IMR-90 (cell line): ENCODE data around the gene NGEF. TPM values are rescaled to one million over a fixed set of nuclear protein-coding genes. Genes with fewer than 3 reads are reported as not detected.

Experiments
- ATAC-seq: fragments of 200-7000 bp; cut with Tn5 transposase; 2 replicates; pipeline ENCODE4 v1.9.1; 2020; ENCODE audit warnings: low read depth, mild to moderate bottlenecking, moderate library complexity
- BruUV-seq: library from RNA; stranded (reverse); fragments of 400-500 nt; replicated peaks from 2 replicates; lab custom pipeline; 2021; lab: Mats Ljungman, UMichigan
- CTCF ChIA-PET: fragments of 300-600 bp; formaldehyde crosslinking; extraction: SDS; loops from one replicate; lab custom pipeline; 2021; ENCODE audit warnings: antibody characterized with exemption; lab: Yijun Ruan, JAX
- POLR2A ChIA-PET: fragments of 300-600 bp; sonication (Branson Sonifier 250); formaldehyde crosslinking; loops from one replicate; lab custom pipeline; 2022; ENCODE audit warnings: antibody characterized with exemption; ENCODE audit not compliant: unreplicated experiment; lab: Charles Lee
- DNase-seq: peaks from one replicate; pipeline ENCODE4 v3.0.0; 2013
- H2AFZ ChIP-seq: replicated peaks from 2 replicates; pipeline ENCODE3; 2013; ENCODE audit warnings: low read length, mild to moderate bottlenecking; ENCODE audit not compliant: poor library complexity
- H2AK5ac ChIP-seq: 2 replicates; pipeline ENCODE4 v1.6.1; 2013; ENCODE audit warnings: low read depth, low read length, inconsistent platforms
- H2AK9ac ChIP-seq: replicated peaks from 2 replicates; pipeline ENCODE3; 2013; ENCODE audit warnings: mild to moderate bottlenecking, low read depth, low read length, moderate library complexity; ENCODE audit not compliant: poor library complexity
- H2BK120ac ChIP-seq: 2 replicates; pipeline ENCODE4 v1.6.1; 2013; ENCODE audit warnings: low read depth, low read length, inconsistent platforms
- H2BK15ac ChIP-seq: 3 replicates; pipeline ENCODE4 v1.6.1; 2013; ENCODE audit warnings: low read depth, low read length, inconsistent platforms
- H2BK20ac ChIP-seq: 2 replicates; pipeline ENCODE4 v1.6.1; 2013; ENCODE audit warnings: low read depth, mild to moderate bottlenecking, inconsistent platforms, low read length, moderate library complexity
- H2BK5ac ChIP-seq: 2 replicates; pipeline ENCODE4 v1.6.1; 2013; ENCODE audit warnings: mild to moderate bottlenecking, low read depth, low read length, inconsistent platforms; ENCODE audit not compliant: poor library complexity, severe bottlenecking
- H3K14ac ChIP-seq: replicated peaks from 2 replicates; pipeline ENCODE4 v1.6.1; 2013; ENCODE audit warnings: low read depth, low read length, inconsistent platforms
- H3K18ac ChIP-seq: 2 replicates; pipeline ENCODE4 v1.6.1; 2013; ENCODE audit warnings: low read depth, low read length, control low read depth
- H3K23ac ChIP-seq: 2 replicates; pipeline ENCODE4 v1.6.1; 2013; ENCODE audit warnings: low read depth, low read length, inconsistent platforms
- H3K27ac ChIP-seq: 2 replicates; pipeline ENCODE4 v1.5.1; 2013; ENCODE audit warnings: mild to moderate bottlenecking, control low read depth, low read length; ENCODE audit not compliant: insufficient read depth
- H3K27me3 ChIP-seq: 2 replicates; pipeline ENCODE4 v1.6.1; 2013; ENCODE audit warnings: low read length; ENCODE audit not compliant: control insufficient read depth, insufficient read depth
- H3K36me3 ChIP-seq: 2 replicates; pipeline ENCODE4 v1.6.1; 2013; ENCODE audit warnings: low read length, mixed read lengths; ENCODE audit not compliant: control insufficient read depth, insufficient read depth
- H3K4ac ChIP-seq: 2 replicates; pipeline ENCODE4 v1.6.1; 2013; ENCODE audit warnings: low read depth, low read length, inconsistent platforms
- H3K4me1 ChIP-seq: 2 replicates; pipeline ENCODE4 v1.6.1; 2013; ENCODE audit warnings: low read length, mixed read lengths; ENCODE audit not compliant: control insufficient read depth, insufficient read depth
- H3K4me2 ChIP-seq: 2 replicates; pipeline ENCODE4 v1.6.1; 2013; ENCODE audit warnings: low read depth, mild to moderate bottlenecking, control low read depth, low read length, moderate library complexity
- H3K4me3 ChIP-seq: 2 replicates; pipeline ENCODE4 v1.5.1; 2013; ENCODE audit warnings: low read depth, mild to moderate bottlenecking, control low read depth, low read length, moderate library complexity; ENCODE audit not compliant: insufficient read depth
- H3K56ac ChIP-seq: 2 replicates; pipeline ENCODE4 v1.6.1; 2013; ENCODE audit warnings: low read length, inconsistent platforms; ENCODE audit not compliant: insufficient read depth; ENCODE audit errors: extremely low read depth
- H3K79me1 ChIP-seq, 2 experiments: 2 replicates each; pipeline ENCODE4 v1.6.1; 2013; ENCODE audit warnings: low read length in 2 of 2, inconsistent platforms in 1 of 2, low read depth in 1 of 2
- H3K9ac ChIP-seq: 2 replicates; pipeline ENCODE4 v1.6.1; 2013; ENCODE audit warnings: low read depth, low read length, control low read depth
- H3K9me1 ChIP-seq: 2 replicates; pipeline ENCODE4 v1.6.1; 2013; ENCODE audit warnings: low read length, inconsistent platforms; ENCODE audit not compliant: insufficient read depth
- H3K9me3 ChIP-seq: 2 replicates; pipeline ENCODE4 v1.6.1; 2013; ENCODE audit warnings: low read length; ENCODE audit not compliant: control insufficient read depth, insufficient read depth
- H4K20me1 ChIP-seq: 2 replicates; pipeline ENCODE4 v1.6.1; 2013; ENCODE audit warnings: low read length, inconsistent platforms; ENCODE audit not compliant: insufficient read depth
- H4K5ac ChIP-seq: 2 replicates; pipeline ENCODE4 v1.6.1; 2013; ENCODE audit warnings: mild to moderate bottlenecking, low read depth, low read length, control low read depth
- H4K8ac ChIP-seq, 2 experiments: 2 replicates each; pipeline ENCODE4 v1.6.1; 2013; ENCODE audit warnings: low read depth in 2 of 2, low read length in 2 of 2, control low read depth in 1 of 2, inconsistent platforms in 1 of 2
- H4K91ac ChIP-seq: 2 replicates; pipeline ENCODE4 v1.6.1; 2013; ENCODE audit warnings: low read depth, low read length, inconsistent platforms; ENCODE audit not compliant: insufficient read depth
- BHLHE40 ChIP-seq: fragments of 150-350 bp; IDR thresholded peaks from 2 replicates; pipeline ENCODE4 v1.6.1; 2016; ENCODE audit warnings: mild to moderate bottlenecking, low read depth, low read length
- CEBPB ChIP-seq: IDR thresholded peaks from 2 replicates; pipeline ENCODE4 v1.6.1; 2012; ENCODE audit warnings: low read depth, low read length, improper control_type of control experiment
- CHD1 ChIP-seq: IDR thresholded peaks from 2 replicates; pipeline ENCODE4 v1.6.1; 2012; ENCODE audit warnings: low read depth, low read length, improper control_type of control experiment
- CTCF ChIP-seq: conservative IDR thresholded peaks from 2 replicates; pipeline ENCODE4 v1.5.1; 2012; ENCODE audit warnings: mild to moderate bottlenecking, low read depth, low read length, improper control_type of control experiment
- ELK1 ChIP-seq: fragments of 150-350 bp; IDR thresholded peaks from 2 replicates; pipeline ENCODE4 v1.6.1; 2016; ENCODE audit warnings: low read depth, mild to moderate bottlenecking, low read length, moderate library complexity, borderline replicate concordance
- FOS ChIP-seq: fragments of 150-350 bp; IDR thresholded peaks from 2 replicates; pipeline ENCODE4 v1.6.1; 2016; ENCODE audit warnings: low read depth, low read length
- MAFK ChIP-seq: IDR thresholded peaks from 2 replicates; pipeline ENCODE4 v1.6.1; 2012; ENCODE audit warnings: low read depth, low read length, improper control_type of control experiment
- MXI1 ChIP-seq: IDR thresholded peaks from 2 replicates; pipeline ENCODE4 v1.6.1; 2012; ENCODE audit warnings: low read depth, mild to moderate bottlenecking, low read length, moderate library complexity, borderline replicate concordance
- NFE2L2 ChIP-seq: fragments of 150-350 bp; IDR thresholded peaks from 2 replicates; pipeline ENCODE4 v1.6.1; 2016; ENCODE audit warnings: low read depth, mild to moderate bottlenecking, low read length
- POLR2A ChIP-seq: IDR thresholded peaks from 2 replicates; pipeline ENCODE4 v1.6.1; 2012; ENCODE audit warnings: mild to moderate bottlenecking, low read depth, low read length
- RAD21 ChIP-seq: IDR thresholded peaks from 2 replicates; pipeline ENCODE4 v1.6.1; 2012; ENCODE audit warnings: low read length, improper control_type of control experiment
- RCOR1 ChIP-seq: IDR thresholded peaks from 2 replicates; pipeline ENCODE4 v1.6.1; 2012; ENCODE audit warnings: mild to moderate bottlenecking, low read length, improper control_type of control experiment; ENCODE audit not compliant: insufficient replicate concordance
- SMC3 ChIP-seq: fragments of 150-350 bp; IDR thresholded peaks from 2 replicates; pipeline ENCODE4 v1.6.1; 2016; ENCODE audit warnings: low read depth, mild to moderate bottlenecking, antibody characterized with exemption, low read length, moderate library complexity
- whole genome bisulfite sequencing, 2 experiments: methylation state at CpG; one replicate each; pipeline versions ENCODE4 v1.1.5 to v1.1.7; 2013; ENCODE audit warnings: missing lambda C conversion rate in 2 of 2; ENCODE audit not compliant: insufficient read length in 1 of 2; ENCODE audit errors: extremely low coverage in 2 of 2; 5-methylcytosine and 5-hydroxymethylcytosine counted together
- dilution Hi-C: fragments of 300-500 bp; cut with HindIII; formaldehyde crosslinking; loops from one replicate; pipeline ENCODE4 v1.14.3; 2018; ENCODE audit warnings: low sequenced_read_pairs; ENCODE audit not compliant: unreplicated experiment
- in situ Hi-C: fragments of 300-500 bp; cut with MboI; formaldehyde crosslinking; loops from 3 replicates; pipeline ENCODE4 v1.14.3; 2019; ENCODE audit warnings: low sequenced_read_pairs, inconsistent platforms, mixed read lengths
- intact Hi-C: fragments of 100-400 bp; cut with micrococcal nuclease; formaldehyde crosslinking; loops from 2 replicates; pipeline ENCODE4 v1.10.0; 2022
- polyA plus RNA-seq, 3 experiments: library from polyadenylated mRNA; depleted of rRNA; stranded (reverse); fragments of >200 nt; gene quantifications; 2 replicates each; pipeline ENCODE4 v1.2.3, GENCODE V29; 2012; ENCODE audit warnings: low replicate concordance in 1 of 3
- total RNA-seq: library from RNA; depleted of rRNA; stranded (reverse); fragments of >200 nt; gene quantifications from 2 replicates; pipeline ENCODE4 v1.2.3, GENCODE V29; 2012
- TF ChIP-seq, protein P1 (sequence below): fragments of 150-350 bp; IDR thresholded peaks from 2 replicates; pipeline ENCODE4 v1.6.1; 2017; ENCODE audit warnings: mild to moderate bottlenecking, antibody characterized with exemption, low read length, low read depth

NGEF gene
- total and polyA plus RNA-seq, 2 of the 4 experiments (the other 2 are of a cell fraction), result 1.1 to 1.7 TPM

DNA sequence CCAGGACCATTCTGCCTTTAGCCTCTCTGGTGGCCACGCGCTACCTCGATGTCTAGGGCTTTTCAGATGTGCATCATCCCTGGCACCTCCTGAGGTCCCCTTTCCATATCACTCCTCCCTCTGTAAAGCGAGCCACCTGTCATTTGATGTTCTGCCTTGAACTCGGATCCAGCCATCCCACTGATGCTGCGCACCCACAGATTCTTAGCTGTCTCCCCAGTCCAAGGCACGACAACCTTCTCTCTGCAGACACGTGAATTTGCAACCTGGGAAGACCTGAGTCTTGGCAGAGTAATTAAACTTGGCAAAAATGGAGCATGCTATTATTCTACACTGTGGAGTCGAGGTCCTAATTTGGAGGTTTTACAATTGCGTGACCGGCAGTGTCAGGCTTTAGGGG is 61.9 kb downstream of the NGEF start:
- in situ Hi-C loops (no loop called here), intact Hi-C loops (no loop called here), dilution Hi-C loops (no loop called here)
- H3K36me3 ChIP-seq, result no peaks in the 10 kb centered on the region
- CTCF ChIA-PET, result no interaction called here
- H3K4me1 ChIP-seq, result peaks cover 2% of the 10 kb centered on the region; the same call in 1 of the 2 replicates
- no peak overlapping the region for H3K27ac ChIP-seq
- no peak for TF ChIP-seq FOS
- TF ChIP-seq SMC3, result no peak
- TF ChIP-seq POLR2A, result no peak
- no peak for TF ChIP-seq RCOR1
- TF ChIP-seq MXI1, result no peak
- no peak for TF ChIP-seq RAD21
- no peak for TF ChIP-seq CEBPB
- TF ChIP-seq CTCF, result no peak
- no peak for TF ChIP-seq BHLHE40
- TF ChIP-seq, protein P1, sequence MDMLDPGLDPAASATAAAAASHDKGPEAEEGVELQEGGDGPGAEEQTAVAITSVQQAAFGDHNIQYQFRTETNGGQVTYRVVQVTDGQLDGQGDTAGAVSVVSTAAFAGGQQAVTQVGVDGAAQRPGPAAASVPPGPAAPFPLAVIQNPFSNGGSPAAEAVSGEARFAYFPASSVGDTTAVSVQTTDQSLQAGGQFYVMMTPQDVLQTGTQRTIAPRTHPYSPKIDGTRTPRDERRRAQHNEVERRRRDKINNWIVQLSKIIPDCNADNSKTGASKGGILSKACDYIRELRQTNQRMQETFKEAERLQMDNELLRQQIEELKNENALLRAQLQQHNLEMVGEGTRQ, result no peak
- no peak for TF ChIP-seq NFE2L2
- no peak for TF ChIP-seq ELK1
- no peak for TF ChIP-seq MAFK
- TF ChIP-seq CHD1, result no peak
- ATAC-seq (no peak; the same call in 1 of the 2 replicates), DNase-seq (no peak)
- H4K5ac ChIP-seq, result no peak overlapping the region
- POLR2A ChIA-PET, result no interaction called here
- no peak overlapping the region for H2BK120ac ChIP-seq
- H3K4ac ChIP-seq, result no peak overlapping the region
- no peak overlapping the region for H2BK20ac ChIP-seq
- H3K4me3 ChIP-seq, result no peak overlapping the region
- H3K79me1 ChIP-seq, result no peaks in the 10 kb centered on the region
- H3K14ac ChIP-seq, result no peak overlapping the region
- no peak overlapping the region for H4K8ac ChIP-seq
- BruUV-seq, result no TSS peak
- H3K27me3 ChIP-seq, result peaks cover 4% of the 10 kb centered on the region
- no peak overlapping the region for H2BK15ac ChIP-seq
- no peak overlapping the region for H3K18ac ChIP-seq
- H3K4me2 ChIP-seq, result no peak overlapping the region
- H3K23ac ChIP-seq, result no peak overlapping the region
- H3K9ac ChIP-seq, result no peak overlapping the region
- H2BK5ac ChIP-seq, result no peak overlapping the region
- H3K9me3 ChIP-seq, result no peaks in the 10 kb centered on the region
- H3K9me1 ChIP-seq, result no peaks in the 10 kb centered on the region
- H4K20me1 ChIP-seq, result no peaks in the 10 kb centered on the region
- H3K56ac ChIP-seq, result no peak overlapping the region
- no peak overlapping the region for H2AK5ac ChIP-seq
- no peak overlapping the region for H4K91ac ChIP-seq
- H2AFZ ChIP-seq, result no peak overlapping the region
- H2AK9ac ChIP-seq, result no peak overlapping the region
- WGBS, 2 experiments, result no CpG with 5 or more reads among the region's 11 CpGs
